T follicular helper cell (primary cell): ENCODE data around the gene IFNG-AS1.
A peak's percentile ranks its signal among the peaks of the same experiment; 100 is the strongest.

ENCODE experiments used
- DNase-seq: peaks from one replicate; pipeline ENCODE4 v3.0.0-alpha.2; 2020; ENCODE audit warnings: low read depth

IFNG-AS1 gene

GRCh38 chr12:68037616-68038255 is 48.5 kb downstream of the IFNG-AS1 start:
- DNase-seq: no peak

- DNase-seq: no peak
Observed at GRCh38 chr12:68038650-68039049, 49.4 kb downstream of the IFNG-AS1 start.

DNA sequence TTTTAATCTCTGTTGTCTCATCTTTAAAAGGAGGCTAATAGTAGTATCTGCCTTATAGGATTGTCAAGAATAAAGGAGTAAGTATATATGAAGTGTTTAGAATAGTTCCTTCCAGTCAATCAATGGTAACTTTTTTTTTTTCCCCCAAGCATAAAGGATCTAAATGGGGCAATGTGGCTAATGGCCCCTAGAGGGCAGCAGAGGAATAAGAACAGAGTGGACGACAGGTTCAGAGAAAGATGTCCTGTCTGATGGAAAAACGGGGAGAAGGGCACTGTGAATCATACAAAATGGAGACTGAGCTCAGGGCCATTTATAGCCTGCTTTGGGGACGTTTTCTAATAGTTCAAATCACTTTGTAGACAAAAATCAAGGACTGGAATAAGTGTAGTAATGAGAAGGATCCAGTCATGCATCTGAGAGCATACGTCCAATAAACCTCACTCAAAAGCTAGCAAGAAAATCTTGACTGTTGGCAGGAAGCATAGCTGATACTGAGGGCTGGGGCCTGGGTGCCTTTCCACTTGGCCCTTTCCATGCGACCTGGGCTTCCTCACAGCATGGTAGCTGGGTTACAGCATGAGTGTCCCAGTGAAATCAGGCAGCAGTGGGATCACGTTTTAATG is 51.3 kb downstream of the IFNG-AS1 start:
- DNase-seq: peak; percentile 39

DNA sequence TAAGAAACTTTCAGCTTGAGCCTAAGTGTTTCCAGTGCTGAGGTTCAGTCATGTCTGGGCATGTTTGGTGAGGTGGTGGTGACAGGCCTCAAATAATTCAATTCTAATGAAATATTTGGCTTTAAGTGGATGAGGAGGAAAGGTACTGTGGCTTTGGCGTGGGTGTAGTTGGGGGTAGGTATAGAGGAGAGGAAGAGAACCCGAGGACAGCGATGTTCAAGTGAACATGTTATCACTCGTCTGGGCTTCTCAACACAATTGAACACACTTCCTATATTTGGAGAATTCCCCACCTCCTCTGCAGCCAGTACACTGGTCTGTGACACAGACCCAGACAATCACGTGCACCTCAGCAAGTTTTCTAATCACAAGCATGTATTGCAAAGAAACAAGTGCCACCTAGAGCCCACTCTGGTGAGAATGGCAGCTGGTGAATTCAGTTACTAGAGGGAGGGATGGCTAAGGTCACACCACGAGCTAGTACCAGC is 53.0 kb downstream of the IFNG-AS1 start:
- DNase-seq: no peak

DNA sequence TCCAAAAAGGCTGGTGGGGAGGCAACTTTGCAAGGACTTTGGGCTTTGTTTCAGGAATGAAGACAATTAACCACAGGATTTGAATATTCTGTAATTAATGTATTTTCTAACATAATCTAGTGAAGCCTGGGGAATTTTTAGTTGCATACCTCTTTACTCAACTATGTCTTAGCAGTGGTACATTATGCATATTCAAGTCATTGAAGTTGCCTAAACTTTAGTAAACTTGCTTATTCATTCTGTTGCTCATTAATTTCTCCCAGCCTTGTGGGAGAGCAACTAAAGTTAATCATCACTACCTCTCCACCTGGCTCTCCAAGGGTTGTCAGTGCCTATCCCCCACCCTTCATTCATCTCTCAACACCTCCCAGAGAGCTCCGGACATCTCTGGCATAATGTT is 54.2 kb downstream of the IFNG-AS1 start:
- DNase-seq: no peak

DNA sequence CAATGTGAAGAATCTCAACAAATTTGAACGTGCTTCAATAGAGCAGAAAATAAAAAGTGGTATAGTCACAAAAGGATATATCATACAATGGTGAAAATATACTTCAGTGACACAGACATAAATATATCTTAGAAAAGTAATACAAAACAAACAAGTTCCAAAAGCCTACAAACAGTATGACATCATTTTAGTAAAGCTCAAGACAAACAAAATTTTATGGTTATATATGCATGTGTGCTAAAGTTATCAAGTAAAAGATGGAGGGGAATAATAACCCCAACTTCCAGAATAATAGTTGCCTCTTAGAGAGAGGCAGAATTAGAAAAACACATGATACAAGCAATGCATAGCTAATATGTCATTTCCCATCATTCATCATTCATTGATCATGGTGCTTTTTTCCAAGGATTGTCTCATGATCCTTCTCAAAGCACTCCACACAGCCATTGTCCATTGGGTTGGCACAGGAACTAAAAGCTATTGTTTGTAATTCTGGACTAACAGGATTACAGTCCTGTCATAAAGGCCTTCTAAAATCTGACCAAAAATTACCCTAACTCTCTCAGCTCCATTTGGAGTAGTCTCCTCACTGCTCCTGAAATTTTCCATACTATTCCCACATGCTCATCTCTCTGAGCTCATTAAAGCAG is 59.5 kb downstream of the IFNG-AS1 start:
- no peak for DNase-seq

GRCh38 chr12:68056300-68056699 is 67.1 kb downstream of the IFNG-AS1 start:
- no peak for DNase-seq

GRCh38 chr12:68063900-68064590 is 74.8 kb downstream of the IFNG-AS1 start:
- DNase-seq: no peak

DNA sequence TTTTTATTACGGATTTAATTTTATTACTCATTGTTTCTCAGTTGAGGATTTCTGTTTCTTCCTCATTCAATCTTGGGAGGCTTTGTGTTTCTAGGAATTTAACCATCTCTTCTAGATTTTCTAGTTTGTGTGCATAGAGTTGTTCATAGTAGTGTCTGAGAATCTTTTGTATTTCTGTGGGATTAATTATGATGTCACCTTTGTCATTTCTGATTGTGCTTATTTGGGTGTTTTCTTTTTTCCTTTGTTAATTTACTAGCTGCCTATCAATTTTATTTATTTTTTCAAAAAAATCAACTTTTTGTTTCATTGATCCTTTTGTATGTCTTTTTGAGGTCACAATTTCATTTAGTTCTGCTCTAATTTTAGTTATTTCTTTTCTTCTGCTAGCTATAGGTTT is 75.9 kb downstream of the IFNG-AS1 start:
- no peak for DNase-seq

- DNase-seq: no peak
Observed at GRCh38 chr12:68065687-68066086, 76.4 kb downstream of the IFNG-AS1 start.

GRCh38 chr12:68067762-68068376 is 78.6 kb downstream of the IFNG-AS1 start:
- no peak for DNase-seq

DNA sequence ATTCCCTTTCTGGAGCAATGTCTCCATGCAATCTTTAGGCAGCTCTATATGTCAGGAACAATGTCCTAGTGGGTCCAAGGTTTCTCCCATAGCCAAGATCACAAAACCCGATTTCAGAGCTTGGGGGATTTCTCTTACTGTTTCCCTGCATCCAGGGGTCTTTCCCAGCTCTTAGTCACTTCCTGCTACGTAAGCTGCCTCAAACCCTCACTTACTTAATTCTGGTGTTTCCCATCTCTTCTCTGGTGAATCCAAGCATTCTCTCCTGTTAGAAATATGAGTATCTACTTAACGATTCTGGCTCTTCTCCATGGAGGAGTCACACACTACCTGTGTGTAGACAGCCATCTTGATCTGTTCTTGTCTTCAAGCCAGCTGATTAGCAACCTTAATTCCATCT is 80.0 kb downstream of the IFNG-AS1 start:
- no peak for DNase-seq
